Thymus (tissue), 11 donors: ENCODE measurements around the gene MOGAT1. TPM values are rescaled to one million over a fixed set of nuclear protein-coding genes. Genes with fewer than 3 reads are reported as not detected.
"Not testable (repeated sequence)": the region's sequence is repeated elsewhere in the genome, so short reads cannot be mapped to it uniquely, and the experiment has no call there.

Experiments
- DNase-seq, 9 donors: peaks; one replicate each; pipeline ENCODE4 v3.0.0-alpha.2; 2013; ENCODE audit warnings: low spot score in 9 of 9, low read depth in 6 of 9, missing footprints in 1 of 9
- H3K27ac ChIP-seq, 2 donors: one replicate each; pipeline ENCODE4 v1.5.1; 2013; ENCODE audit warnings: control low read depth in 1 of 2, low read depth in 1 of 2, low read length in 1 of 2, mild to moderate bottlenecking in 1 of 2, moderate library complexity in 1 of 2
- H3K27me3 ChIP-seq, 2 donors: one replicate each; pipeline ENCODE4 v1.5.1; 2013; ENCODE audit warnings: low read length in 1 of 2; ENCODE audit not compliant: control insufficient read depth in 2 of 2, insufficient read depth in 1 of 2
- H3K36me3 ChIP-seq, 2 donors: one replicate each; pipeline ENCODE4 v1.5.1; 2013; ENCODE audit warnings: low read length in 1 of 2, mild to moderate bottlenecking in 1 of 2, moderate library complexity in 1 of 2; ENCODE audit not compliant: control insufficient read depth in 2 of 2, insufficient read depth in 2 of 2
- H3K4me1 ChIP-seq, 2 donors: one replicate each; pipeline ENCODE4 v1.5.1; 2013; ENCODE audit warnings: low read length in 2 of 2; ENCODE audit not compliant: control insufficient read depth in 2 of 2, insufficient read depth in 2 of 2
- H3K4me3 ChIP-seq, 2 donors: one replicate each; pipeline ENCODE4 v1.5.1; 2013; ENCODE audit warnings: low read length in 2 of 2, control low read depth in 1 of 2, mild to moderate bottlenecking in 1 of 2
- H3K9me3 ChIP-seq, 2 donors: one replicate each; pipeline ENCODE4 v1.5.1; 2013; ENCODE audit warnings: low read length in 1 of 2, mild to moderate bottlenecking in 1 of 2; ENCODE audit not compliant: control insufficient read depth in 2 of 2, insufficient read depth in 1 of 2
- WGBS: extraction: QIAGEN DNeasy Blood & Tissue Kit; methylation state at CpG from one replicate; pipeline ENCODE4 v1.1.7; 2013; 5-methylcytosine and 5-hydroxymethylcytosine counted together
- polyA plus RNA-seq: library from polyadenylated mRNA; stranded (reverse); fragments of 200-250 nt; gene quantifications from one replicate; pipeline ENCODE4 v1.2.3, GENCODE V29; 2013
- total RNA-seq: library from RNA; stranded (reverse); fragments of 120-200 nt; gene quantifications from one replicate; pipeline ENCODE4 v1.2.4, GENCODE V29; 2013
- donor health status: healthy.

Gene MOGAT1
- total and polyA plus RNA-seq, 2 donors = not detected

DNA sequence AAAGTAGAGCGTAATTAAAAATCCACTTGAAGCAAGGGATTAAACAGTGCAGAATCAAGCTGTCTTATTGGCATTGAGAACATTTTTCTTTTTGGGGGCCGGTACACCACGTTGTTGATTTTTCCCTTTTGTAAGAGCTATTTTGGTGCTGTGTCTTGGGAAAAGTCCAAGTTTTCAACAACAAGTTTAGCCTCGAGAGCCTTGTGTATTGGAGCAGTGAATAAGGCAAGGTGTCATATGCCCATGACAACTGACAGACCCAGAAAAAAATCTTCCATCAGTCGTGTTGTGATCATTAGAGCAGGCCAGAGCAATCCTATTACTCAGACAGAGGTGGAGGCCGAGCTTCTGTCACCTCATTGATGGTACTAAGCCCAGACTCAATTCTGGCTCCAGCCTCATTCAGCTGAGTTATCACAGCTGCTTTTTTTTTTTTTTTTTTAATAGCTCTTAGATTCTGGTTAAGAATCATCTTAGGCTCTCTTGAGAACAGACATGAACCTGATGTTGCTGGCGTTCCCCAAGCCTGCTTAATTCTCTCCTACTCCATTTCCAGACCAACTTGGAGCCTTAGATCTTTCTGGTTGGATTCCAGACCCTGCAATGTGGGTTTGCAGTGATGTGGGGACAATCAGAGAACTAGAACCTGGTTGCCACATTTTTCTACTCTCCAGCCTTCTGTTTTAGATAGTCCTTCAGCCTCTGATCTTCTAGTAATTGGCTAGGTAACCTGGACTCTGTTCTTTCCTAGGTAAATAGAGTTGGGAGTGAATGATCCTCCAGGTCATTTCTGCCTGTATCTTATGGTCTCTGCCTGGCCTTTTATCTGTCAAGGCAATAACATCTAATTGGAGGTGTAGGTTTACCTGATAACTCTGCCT is 43.1 kb downstream of the MOGAT1 start:
- Histone ChIP-seq H3K27ac (peak overlapping the region; percentile 52 to 92), H3K4me1 (peaks cover 27 to 43% of the 10 kb centered on the region in 2 donors), H3K36me3 (no peaks in the 10 kb centered on the region), H3K4me3 (no peak overlapping the region), H3K9me3 (peaks cover 0 to 6% of the 10 kb centered on the region in 2 donors), H3K27me3 (no peaks in the 10 kb centered on the region)
- DNase-seq = peak in 2 of 9 donors; percentile 15 to 52
- 82% methylated on average over 7 of the region's 7 CpGs for WGBS

DNA sequence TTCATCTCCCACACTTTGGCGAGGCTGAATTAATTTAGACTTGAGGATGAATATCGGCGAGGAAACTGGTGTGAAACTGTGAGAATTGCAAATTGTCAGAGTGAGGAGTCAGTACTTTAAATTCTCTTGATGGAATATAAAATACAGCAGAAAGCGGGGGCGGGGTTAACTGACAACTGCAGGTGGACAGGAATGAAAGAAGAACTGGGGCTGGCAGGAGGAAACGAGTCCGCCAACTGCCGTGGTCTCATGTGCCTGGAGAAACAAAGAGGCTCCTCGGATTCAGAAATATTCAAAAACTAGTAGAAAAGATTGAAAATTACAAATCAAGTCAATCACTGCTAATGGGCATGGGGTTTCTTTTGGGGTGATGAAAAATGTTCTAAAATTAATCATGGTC is 44.3 kb downstream of the MOGAT1 start:
- H3K27me3 ChIP-seq = no peaks in the 10 kb centered on the region
- H3K4me1 ChIP-seq = peaks cover 28 to 42% of the 10 kb centered on the region in 2 donors
- peaks cover 0 to 11% of the 10 kb centered on the region in 2 donors for H3K9me3 ChIP-seq
- H3K4me3 ChIP-seq = peak overlapping the region in 1 of 2 donors; percentile 29
- 6% methylated on average over 9 of the region's 9 CpGs for WGBS
- peak overlapping the region; percentile 74 to 92 for H3K27ac ChIP-seq
- no peaks in the 10 kb centered on the region for H3K36me3 ChIP-seq
- peak in 7 of 9 donors; percentile 59 to 92 (median 79) for DNase-seq

GRCh38 chr2:222719787-222720186 is 48.3 kb downstream of the MOGAT1 start:
- peaks cover 0 to 14% of the 10 kb centered on the region in 2 donors for H3K9me3 ChIP-seq
- peaks cover 23 to 33% of the 10 kb centered on the region in 2 donors for H3K4me1 ChIP-seq
- not testable (repeated sequence) for H3K4me3 ChIP-seq, H3K27ac ChIP-seq, H3K36me3 ChIP-seq, DNase-seq, H3K27me3 ChIP-seq
- WGBS = 91% methylated on average over 1 of the region's 1 CpG

DNA sequence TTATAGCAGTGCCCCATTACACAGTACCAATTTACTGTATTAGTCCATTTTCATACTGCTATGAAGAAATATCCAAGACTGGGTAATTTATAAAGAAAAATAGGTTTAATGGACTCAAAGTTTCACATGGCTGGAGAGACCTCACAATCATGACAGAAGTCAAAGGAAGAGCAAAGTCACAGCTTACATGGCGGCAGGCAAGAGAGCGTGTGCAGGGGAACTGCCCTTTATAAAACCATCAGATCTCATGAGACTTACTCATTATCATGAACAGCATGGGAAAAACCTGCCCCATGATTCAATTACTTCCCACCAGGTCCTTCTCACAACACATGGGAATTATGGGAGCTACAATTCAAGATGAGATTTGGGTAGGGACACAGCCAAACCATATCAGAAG is 50.1 kb downstream of the MOGAT1 start:
- not testable (repeated sequence) for H3K36me3 ChIP-seq, H3K27me3 ChIP-seq, H3K4me3 ChIP-seq, H3K27ac ChIP-seq, DNase-seq
- Histone ChIP-seq H3K4me1 (peaks cover 12 to 19% of the 10 kb centered on the region in 2 donors), H3K9me3 (peaks cover 0 to 14% of the 10 kb centered on the region in 2 donors)
- 98% methylated on average over 2 of the region's 2 CpGs for WGBS

DNA sequence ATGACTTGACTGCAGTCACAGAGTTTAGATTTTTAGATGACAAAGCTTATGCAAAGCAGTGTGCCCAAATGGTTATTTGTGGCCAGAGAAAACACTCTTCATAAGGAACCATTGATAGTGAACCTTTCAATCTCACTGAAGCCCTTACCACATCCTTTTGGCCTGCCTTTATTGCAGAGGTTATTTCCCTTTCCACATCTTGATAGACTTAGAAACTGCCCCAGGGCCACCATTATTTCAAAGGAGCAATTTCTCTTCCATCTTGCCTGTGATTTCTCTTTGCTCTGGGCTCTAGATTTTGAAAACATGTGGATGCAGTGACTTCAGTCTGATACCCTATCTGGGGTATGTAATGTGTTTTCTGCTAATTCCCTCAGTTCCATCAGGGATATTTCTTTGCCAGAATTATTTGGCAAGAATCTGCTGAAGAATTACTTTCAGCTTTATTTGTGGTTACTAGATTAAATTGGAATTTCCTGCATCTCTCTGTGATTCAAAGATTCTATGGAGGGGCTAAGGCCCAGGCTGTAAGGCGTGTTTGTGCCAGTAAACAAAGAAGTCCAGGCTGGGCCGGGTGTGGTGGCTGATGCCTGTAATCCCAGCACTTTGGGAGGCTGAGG is 51.0 kb downstream of the MOGAT1 start:
- Histone ChIP-seq H3K4me1 (peaks cover 12 to 13% of the 10 kb centered on the region in 2 donors), H3K4me3 (no peak overlapping the region), H3K27ac (no peak overlapping the region), H3K9me3 (peaks cover 0 to 8% of the 10 kb centered on the region in 2 donors), H3K27me3 (no peaks in the 10 kb centered on the region), H3K36me3 (no peaks in the 10 kb centered on the region)
- DNase-seq = no peak
- WGBS = 95% methylated on average over 2 of the region's 2 CpGs

DNA sequence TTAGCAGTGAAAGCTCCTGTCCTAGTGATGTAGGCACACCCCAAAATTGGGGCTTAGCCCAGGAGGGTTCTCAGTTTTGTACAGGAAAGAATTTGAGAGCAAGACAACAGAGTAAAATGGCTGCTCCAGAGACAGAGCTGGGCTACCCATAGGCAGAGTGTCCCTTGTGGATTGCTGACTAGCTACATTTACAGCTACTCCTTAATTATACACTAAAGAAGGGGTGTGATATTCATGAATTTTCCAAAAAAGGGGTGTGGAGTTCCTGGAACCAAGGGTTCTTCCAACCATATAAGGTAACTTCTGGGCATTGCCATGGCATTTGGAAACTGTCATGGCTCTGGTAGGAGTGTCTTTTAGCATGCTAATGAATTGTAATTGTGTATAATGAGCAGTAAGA is 52.8 kb downstream of the MOGAT1 start:
- Histone ChIP-seq H3K4me3 (no peak overlapping the region), H3K4me1 (peaks cover under 1 to 6% of the 10 kb centered on the region in 2 donors), H3K36me3 (no peaks in the 10 kb centered on the region), H3K27me3 (no peaks in the 10 kb centered on the region), H3K9me3 (peaks cover 0 to 8% of the 10 kb centered on the region in 2 donors), H3K27ac (no peak overlapping the region)
- DNase-seq = no peak

- Histone ChIP-seq H3K9me3 (no peaks in the 10 kb centered on the region), H3K27me3 (no peaks in the 10 kb centered on the region), H3K36me3 (no peaks in the 10 kb centered on the region), H3K27ac (no peak overlapping the region), H3K4me1 (peaks cover 5 to 9% of the 10 kb centered on the region in 2 donors), H3K4me3 (no peak overlapping the region)
- 97% methylated on average over 3 of the region's 3 CpGs for WGBS
- DNase-seq = no peak
These were observed 57.2 kb downstream of the MOGAT1 start for GRCh38 chr2:222728621-222729020.

GRCh38 chr2:222730366-222730999 is 59.0 kb downstream of the MOGAT1 start:
- Histone ChIP-seq H3K4me1 (peaks cover 5 to 11% of the 10 kb centered on the region in 2 donors), H3K36me3 (no peaks in the 10 kb centered on the region), H3K27me3 (no peaks in the 10 kb centered on the region), H3K4me3 (no peak overlapping the region), H3K27ac (peak overlapping the region in 1 of 2 donors; percentile 8), H3K9me3 (no peaks in the 10 kb centered on the region)
- DNase-seq = peak in 1 of 9 donors; percentile 51
- 65% methylated on average over 5 of the region's 5 CpGs for WGBS

GRCh38 chr2:222731201-222731621 is 59.8 kb downstream of the MOGAT1 start:
- no peak overlapping the region for H3K4me3 ChIP-seq
- no peak for DNase-seq
- no peaks in the 10 kb centered on the region for H3K36me3 ChIP-seq
- WGBS = 90% methylated on average over 2 of the region's 2 CpGs
- no peaks in the 10 kb centered on the region for H3K27me3 ChIP-seq
- peaks cover 5 to 11% of the 10 kb centered on the region in 2 donors for H3K4me1 ChIP-seq
- H3K27ac ChIP-seq = peak overlapping the region in 1 of 2 donors; percentile 8
- H3K9me3 ChIP-seq = no peaks in the 10 kb centered on the region
